Prostate gland (tissue), 2 donors: ENCODE results near the gene ZNF775.

Source experiments
- POLR2A ChIP-seq: fragments of 450-650 bp; IDR thresholded peaks from one replicate; pipeline ENCODE4 v1.6.1; 2016; ENCODE audit warnings: antibody characterized with exemption, mild to moderate bottlenecking
- POLR2AphosphoS5 ChIP-seq: sonication (generic); formaldehyde crosslinking; IDR thresholded peaks from one replicate; pipeline ENCODE4 v1.6.1; 2017; ENCODE audit warnings: antibody characterized with exemption
- TF ChIP-seq, protein P1 (sequence below), 4 experiments: fragments of 200-600 bp in 2 of 4; fragments of 450-650 bp in 2 of 4; sonication (generic) in 2 of 4; IDR thresholded peaks; 1 replicate in 3 of 4; 2 replicates in 1 of 4; pipeline ENCODE4 v1.5.1; 2016 to 2019; ENCODE audit warnings: antibody characterized with exemption in 4 of 4, mild to moderate bottlenecking in 2 of 4, moderate library complexity in 2 of 4

GRCh38 chr7:150402671-150403321 is 23.7 kb downstream of the ZNF775 start:
- TF ChIP-seq, protein P1, sequence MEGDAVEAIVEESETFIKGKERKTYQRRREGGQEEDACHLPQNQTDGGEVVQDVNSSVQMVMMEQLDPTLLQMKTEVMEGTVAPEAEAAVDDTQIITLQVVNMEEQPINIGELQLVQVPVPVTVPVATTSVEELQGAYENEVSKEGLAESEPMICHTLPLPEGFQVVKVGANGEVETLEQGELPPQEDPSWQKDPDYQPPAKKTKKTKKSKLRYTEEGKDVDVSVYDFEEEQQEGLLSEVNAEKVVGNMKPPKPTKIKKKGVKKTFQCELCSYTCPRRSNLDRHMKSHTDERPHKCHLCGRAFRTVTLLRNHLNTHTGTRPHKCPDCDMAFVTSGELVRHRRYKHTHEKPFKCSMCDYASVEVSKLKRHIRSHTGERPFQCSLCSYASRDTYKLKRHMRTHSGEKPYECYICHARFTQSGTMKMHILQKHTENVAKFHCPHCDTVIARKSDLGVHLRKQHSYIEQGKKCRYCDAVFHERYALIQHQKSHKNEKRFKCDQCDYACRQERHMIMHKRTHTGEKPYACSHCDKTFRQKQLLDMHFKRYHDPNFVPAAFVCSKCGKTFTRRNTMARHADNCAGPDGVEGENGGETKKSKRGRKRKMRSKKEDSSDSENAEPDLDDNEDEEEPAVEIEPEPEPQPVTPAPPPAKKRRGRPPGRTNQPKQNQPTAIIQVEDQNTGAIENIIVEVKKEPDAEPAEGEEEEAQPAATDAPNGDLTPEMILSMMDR (IDR thresholded peaks at IDR 0.05): no peak
- TF ChIP-seq POLR2A: no peak
- no peak for TF ChIP-seq POLR2AphosphoS5
